Measurements from ENCODE around the gene RIT1.

RIT1 gene, protein sequence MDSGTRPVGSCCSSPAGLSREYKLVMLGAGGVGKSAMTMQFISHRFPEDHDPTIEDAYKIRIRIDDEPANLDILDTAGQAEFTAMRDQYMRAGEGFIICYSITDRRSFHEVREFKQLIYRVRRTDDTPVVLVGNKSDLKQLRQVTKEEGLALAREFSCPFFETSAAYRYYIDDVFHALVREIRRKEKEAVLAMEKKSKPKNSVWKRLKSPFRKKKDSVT
- total RNA-seq, result 34.7 to 47.4 reads per million in 2 experiments

DNA sequence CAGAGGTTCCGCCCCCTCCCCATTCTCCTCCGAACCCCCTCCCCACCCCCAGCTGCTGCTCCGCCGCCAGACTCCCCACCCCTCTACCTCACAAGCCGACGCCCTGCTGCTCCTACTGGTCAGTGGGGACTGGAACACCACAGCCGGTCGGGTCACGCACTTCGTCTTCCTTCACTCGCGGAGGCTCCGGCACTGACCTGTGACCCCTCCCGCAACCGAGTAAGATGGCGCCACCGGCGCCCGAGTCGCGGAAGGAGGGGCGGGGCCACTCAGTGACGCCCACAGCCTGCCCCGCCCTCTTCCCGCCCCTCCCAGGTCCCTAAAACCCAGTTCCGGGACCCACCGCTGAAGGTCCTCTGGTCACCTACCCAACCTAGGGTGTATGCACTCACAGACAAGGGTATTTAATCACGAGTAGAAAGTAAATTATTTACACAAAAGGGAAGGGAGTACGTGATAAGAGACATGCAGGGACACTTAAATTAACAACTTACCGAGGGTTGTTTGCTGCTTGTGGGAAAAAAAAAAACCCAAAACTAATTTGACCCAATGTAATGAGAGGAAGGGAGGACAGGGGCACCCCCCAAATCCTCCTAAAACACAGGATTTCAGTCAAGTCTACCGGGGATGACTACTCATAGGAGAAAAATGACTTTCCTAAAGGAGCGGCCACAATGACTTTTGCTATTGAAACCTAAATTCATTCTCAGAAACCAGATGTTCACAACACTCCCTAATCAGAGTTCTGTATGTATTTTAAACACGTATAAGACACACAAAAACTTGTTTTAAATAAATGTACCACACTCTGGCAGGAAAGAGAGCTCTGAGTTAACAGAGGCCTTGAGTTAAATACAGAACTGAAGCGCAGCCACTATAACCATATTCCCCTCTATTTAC, at the start of gene RIT1:
TSS of gene RIT1 (minus strand) at position 194 of the 900 bp plus-strand sequence. CDS start 588 bp downstream, outside the sequence.
- DNase-seq (ENCODE audit: low read depth), result peak; percentile 80

DNA sequence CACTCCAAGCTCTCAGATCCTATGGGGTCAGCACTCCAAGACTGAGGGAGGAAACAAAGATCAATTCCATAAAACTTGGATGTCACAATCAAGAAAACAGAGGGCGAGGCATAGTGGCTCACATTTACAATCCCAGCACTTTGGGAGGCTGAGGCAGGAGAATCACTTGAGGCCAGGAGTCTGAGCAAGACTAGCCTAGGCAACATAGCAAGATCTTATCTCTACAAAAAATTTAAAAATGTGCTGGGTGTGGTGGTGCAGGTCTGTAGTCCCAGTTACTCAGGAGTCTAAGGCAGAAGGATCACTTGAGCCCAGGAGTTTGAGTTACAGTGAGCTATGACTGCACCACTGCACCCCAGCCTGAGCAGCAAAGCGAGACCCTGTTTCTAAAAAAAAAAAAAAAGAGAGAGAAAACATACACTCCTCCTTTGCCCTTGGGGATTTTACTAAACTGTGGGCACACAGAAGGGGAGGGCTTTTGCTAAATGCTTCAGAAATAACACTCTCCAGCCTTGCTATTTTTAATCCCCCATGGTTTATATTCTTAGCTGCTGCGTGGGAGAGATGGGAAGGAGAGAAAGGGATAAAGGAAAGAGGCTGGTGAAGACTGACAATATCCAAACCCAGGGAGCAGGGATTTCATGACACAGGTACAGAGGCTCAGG, 49.1 kb upstream of the RIT1 start:
- no peak for DNase-seq (ENCODE audit: low read depth)

DNA sequence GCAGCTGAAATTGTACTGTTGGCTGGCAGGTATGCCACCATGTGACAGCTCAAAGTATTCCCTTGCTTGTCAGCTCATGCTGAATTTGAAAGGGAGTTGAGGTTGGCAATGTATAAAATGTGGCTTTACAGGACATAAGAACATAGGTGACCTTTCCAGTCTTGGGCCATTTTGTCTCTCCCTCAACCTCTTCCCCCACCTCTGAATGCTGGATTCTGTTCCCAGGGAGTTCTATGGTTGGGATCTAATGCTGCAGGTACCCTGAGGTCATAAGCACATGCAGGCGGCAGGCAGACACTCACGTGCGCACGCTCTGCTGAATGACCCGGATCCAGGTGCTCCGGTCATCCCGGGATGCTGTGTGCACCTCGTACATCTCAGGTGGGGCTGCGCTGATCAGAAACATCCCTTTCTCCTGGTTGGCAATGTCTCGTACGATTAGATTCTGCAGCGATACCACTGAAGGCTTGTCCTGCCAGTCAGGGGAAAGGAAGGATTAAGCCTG, 46.3 kb upstream of the RIT1 start:
- DNase-seq (ENCODE audit: low read depth), result no peak

DNA sequence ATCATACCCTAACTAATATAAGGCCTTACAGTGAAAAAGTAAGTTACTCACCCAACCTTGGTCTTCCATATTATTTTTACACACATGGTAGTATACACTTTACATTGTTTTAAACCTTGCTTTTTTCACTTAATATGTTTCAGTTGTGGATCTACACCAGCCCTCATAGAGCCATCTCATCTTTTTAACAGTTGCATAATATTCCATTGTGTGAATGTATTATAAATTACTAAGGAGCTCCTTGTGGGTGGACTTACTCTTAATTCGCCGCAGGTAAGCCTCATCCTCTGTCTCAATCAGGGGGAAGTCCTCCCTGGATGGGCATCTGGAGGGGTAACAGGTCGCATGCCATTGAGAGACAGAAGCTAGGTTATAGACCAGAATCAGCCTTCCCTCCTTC, 43.5 kb upstream of the RIT1 start:
- DNase-seq (ENCODE audit: low read depth), result no peak

DNA sequence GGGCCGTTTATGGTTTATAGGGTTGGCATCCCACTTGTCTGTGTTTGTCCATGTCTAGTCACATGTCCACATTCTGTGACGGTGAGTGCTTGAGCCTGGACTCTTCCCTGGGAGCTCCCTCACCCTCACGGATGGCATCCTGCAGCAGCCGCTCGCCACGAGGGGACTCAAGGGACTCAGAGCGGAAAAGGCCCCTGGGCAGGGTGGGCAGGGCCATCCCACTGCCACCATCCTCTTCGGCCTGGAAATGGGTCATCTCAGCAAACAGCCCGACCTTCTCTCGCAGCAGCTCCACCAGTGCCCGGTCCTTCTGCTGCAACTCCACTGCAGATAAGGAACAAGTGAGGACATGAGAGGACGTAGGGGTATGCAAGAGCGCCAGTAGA, 41.3 kb upstream of the RIT1 start:
- no peak for DNase-seq (ENCODE audit: low read depth)

DNA sequence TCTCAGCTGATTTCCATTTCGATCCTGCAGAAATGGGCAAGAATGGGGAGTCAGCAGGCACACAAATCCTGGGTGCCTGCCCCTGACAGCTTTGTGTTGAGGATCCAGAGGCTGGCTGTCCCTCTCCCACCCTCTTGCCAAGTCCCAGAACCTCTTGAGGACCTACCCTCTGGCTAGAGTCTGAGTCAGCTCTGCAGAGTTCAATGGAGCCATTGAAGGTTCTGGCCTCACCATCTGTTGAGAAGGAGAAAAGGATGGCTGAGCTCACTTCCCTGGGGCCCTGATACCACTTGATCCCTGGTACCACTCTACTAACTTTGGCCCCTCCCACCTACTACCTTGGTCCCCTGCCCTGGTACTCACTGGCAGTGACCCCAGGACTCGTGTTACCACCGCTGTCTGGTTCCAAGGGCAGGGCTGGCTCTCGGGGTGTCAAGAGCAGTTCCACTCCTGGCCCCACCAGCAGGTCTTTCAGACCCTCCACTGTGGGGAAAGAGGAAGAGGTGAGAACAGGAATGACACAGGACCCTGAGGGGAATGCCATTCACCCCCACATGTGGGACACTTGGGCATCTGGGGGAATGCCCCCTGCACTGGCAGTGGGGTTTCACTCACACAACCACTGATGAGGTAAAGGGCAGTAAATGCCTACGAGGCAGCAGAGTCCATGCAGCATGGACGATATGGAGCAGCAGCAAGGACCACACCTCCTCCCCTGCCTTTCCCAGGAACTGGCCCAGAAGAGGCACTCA, 40.8 kb upstream of the RIT1 start:
- DNase-seq (ENCODE audit: low read depth), result no peak

DNA sequence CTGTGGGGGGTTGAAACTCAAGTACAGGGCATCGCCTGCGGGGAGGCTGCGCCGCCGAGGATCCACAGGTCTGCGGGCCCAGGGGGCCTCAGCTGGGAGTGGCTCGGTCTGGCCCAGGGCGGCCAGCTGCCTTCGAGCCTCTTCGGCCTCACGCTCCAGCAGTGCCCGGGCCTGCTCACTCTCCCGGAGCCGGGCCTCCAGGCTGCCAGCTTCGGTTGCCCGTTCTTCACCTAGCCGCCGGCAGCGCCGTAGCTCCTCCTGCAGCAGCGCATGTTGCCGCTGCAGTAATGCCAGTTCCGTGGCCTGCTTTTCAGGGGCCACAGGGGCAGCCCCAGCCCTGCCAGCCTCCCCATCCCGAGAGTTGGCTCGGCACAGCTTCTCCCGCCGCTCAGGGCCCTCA, 39.7 kb upstream of the RIT1 start:
- DNase-seq (ENCODE audit: low read depth), result no peak

DNA sequence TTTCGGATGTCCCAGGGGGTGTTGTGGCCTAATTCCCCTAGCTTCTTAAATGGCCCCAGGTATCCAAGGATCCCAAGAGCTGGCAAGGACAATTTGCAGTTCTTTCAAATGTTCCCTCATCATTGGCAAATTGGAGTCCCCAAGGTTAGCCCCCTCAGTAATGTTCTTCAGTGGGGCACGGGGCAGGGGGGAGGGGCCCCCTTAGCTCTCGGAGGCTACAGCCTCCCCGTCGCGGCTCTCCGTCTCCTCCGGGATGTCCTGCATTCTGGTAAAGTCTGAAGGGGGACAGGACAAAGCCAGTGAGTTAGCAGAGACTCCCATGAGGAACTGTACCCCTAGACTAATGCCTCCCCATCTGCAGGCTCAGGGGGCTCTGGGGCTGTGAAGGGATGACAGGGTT, 36.6 kb upstream of the RIT1 start:
- DNase-seq (ENCODE audit: low read depth), result no peak

DNA sequence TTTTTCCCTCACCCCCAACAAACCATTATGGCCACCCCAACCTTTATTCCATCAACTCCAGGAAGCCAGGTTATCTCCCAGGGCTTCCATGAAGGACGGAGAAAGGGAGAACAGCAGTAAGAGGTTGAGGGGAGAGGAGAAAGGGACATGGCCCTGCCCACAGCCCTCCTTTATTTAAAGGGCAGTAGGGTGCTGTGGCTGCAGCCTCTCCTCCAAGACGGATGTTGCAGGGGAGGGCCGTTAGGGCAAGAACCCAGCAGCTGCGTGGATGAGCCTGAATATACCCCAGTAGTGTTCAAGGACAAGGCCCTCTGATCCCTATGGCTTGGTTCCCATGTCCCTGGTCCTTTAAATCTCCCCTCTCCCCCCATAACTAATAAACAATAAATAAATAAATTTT, 36.1 kb upstream of the RIT1 start:
- DNase-seq (ENCODE audit: low read depth), result no peak

DNA sequence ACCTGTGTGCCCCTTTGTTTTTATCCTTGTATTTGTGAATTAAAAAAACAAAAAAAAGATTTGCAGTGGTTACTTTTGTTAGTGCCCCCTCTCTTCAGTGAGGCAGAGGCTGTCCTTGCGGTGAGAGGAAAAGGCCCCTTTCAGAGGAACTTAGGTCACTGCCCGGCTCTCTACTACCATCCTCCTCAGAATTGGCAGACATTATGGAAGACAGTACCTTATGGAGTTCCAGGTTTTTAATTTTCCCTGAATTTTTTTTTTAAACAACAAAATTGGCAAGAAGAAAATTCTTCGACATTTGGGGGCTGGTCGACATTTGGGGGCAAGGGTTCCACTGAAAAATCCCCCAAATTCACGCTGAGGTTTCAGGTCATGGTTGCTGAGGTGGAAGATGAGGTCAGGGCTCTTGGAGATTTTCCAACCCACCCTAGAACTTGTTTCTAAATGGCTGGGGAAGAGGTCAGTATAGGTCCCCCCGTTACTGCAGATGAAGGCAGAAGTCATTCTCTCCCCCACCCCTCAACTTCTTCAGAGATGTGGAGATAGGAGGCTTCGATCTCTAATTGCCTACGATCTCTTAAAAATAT, 35.6 kb upstream of the RIT1 start:
- no peak for DNase-seq (ENCODE audit: low read depth)

DNA sequence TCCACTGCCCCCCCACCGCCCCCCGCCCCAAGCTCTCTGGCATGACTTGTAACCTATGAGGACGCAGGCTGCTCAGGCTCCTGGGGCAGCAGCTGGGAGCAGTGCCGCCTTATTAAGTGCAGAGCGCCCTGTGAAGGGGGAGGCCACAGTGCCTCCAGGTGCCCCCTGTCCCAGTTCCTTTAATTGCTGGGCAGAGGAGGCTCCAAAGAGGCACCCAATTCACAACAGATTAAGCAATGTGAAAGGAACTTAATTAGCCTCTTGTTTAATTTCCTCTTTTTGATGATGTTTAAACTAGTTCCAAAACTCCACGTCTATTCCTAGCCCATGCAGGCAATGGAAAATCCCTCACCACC, 33.3 kb upstream of the RIT1 start:
- no peak for DNase-seq (ENCODE audit: low read depth)

DNA sequence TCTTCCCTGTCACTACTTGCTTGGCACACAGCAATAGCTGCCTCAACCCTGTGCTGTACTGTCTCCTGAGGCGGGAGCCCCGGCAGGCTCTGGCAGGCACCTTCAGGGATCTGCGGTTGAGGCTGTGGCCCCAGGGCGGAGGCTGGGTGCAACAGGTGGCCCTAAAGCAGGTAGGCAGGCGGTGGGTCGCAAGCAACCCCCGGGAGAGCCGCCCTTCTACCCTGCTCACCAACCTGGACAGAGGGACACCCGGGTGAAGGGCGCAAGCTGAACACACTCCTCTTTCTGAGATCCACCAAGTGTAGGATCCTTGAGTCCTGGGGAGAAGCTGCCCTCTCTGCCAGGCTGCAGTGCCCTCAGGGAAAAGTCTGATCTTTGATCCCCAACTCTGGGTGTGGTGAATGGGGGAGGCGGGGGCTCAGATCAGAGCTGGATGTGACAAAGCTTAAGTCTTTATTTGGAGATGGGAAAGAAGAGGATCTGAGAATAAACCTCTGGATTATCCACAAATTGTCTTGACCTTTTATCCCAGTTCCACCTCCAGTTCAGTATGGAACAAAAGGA, 31.5 kb upstream of the RIT1 start:
- no peak for DNase-seq (ENCODE audit: low read depth)

DNA sequence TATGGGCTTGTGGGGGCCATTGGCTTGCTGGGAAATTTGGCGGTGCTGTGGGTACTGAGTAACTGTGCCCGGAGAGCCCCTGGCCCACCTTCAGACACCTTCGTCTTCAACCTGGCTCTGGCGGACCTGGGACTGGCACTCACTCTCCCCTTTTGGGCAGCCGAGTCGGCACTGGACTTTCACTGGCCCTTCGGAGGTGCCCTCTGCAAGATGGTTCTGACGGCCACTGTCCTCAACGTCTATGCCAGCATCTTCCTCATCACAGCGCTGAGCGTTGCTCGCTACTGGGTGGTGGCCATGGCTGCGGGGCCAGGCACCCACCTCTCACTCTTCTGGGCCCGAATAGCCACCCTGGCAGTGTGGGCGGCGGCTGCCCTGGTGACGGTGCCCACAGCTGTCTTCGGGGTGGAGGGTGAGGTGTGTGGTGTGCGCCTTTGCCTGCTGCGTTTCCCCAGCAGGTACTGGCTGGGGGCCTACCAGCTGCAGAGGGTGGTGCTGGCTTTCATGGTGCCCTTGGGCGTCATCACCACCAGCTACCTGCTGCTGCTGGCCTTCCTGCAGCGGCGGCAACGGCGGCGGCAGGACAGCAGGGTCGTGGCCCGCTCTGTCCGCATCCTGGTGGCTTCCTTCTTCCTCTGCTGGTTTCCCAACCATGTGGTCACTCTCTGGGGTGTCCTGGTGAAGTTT, 30.8 kb upstream of the RIT1 start:
- DNase-seq (ENCODE audit: low read depth), result no peak

DNA sequence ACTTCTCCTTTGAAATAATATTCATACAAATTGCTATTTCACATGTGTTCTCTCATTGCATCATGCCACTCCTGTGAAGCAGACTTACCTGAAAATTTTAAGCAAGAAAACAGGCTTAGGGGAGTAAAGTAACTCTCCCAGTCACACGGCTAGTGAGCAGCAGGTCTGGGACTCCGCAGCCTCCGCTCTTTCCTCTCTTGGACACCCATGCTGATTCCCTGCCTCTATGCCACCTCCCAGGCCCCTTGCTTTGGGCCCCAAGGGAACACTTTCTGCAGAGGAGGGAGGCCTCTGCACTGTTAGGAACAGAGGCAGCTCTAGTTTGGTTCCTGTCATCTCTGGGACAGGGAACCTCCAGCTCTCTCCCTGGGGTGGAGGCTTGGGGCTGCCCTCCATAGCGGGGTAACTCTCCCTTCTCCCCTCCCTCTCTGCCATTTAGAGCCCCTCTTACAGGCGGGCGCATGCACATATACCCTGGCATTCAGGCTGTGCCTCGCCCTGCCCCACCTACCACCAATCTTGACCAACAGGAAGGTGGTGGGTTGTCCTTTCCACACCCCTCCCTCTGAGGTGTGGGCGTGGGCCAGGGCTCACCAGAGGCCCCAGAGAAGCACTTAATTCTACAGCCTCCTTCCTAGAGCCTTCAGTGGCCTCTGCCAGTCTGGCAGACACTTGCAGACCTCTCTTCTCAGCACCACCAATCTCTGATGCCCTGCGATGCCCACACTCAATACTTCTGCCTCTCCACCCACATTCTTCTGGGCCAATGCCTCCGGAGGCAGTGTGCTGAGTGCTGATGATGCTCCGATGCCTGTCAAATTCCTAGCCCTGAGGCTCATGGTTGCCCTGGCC, 30.1 kb upstream of the RIT1 start, which contains the start of gene RXFP4:
TSS of gene RXFP4 (plus strand) at position 646 of the 852 bp plus-strand sequence. CDS start at position 718, 72 bp downstream.
- no peak for DNase-seq (ENCODE audit: low read depth)

DNA sequence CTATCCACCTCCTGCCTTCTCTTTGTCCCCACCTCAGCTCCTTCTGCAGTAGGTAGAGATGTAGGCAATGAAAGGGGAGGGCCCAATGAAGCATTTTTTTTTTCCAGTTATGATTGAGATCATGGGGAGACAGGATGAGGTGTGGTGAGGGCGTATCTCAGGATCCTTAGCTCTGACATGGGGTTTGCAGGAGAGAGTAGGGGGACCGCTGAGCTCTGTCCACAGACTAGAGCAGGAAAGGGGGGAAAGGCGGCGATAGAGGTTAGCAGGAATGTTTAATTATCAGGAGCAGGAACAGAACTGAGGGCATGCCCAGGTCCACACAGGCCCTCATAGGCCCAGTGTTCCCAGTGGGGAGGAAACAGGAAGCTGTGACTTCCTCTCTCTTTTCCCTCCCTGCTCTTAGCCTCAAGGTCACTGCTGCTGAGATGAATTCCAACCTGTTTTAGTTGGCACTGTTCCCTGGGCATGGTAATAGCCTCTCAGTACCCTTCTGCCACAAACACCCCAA, 29.4 kb upstream of the RIT1 start:
- no peak for DNase-seq (ENCODE audit: low read depth)

DNA sequence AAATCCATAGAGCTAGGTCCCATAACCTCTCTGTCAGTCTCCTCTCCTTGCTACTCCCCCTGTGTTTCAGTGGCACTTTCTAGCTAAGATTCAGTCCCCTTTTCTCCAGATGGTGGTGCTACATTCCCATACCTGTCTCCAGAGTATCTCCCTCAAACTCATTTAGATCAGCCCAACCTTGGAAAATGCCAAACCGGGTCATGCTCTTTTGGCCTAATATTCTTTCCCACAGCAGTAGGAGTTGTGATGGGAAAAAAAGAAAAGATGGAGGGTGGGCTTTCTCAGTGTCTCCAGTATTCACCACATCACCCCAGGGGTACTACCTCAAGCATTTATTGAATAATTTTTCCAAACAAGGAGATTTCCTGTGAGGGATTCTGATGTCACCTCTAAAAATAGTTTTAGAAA, 27.1 kb upstream of the RIT1 start:
- no peak for DNase-seq (ENCODE audit: low read depth)

DNA sequence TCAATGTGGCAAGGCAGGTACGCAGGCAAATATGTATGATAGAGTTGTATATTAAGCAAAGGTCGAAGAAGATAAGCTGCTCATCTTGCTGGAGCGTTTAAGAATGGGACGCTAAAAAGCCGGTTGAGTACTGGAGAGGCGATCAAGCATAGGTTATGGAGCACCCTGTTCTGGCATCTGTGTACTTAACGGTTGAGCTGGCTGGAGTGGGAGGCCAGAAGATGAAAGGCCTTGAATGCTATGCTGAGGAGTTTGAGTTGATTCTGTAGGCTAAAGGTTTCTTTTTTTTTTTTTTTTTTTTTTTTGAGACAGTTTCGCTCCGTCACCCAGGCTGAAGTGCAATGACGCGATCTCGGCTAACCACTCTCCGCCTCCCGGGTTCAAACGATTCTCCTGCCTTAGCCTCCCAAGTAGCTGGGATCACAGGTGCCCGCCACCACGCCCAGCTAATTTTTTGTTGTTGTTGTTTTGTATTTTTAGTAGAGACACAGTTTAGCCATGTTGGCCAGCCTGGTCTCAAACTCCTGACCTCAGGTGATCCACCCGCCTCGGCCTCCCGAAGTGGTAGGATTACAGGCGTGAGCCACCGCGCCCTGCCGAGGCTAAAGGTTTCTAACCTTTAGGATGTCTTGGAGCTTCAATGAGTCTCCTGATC, 23.9 kb upstream of the RIT1 start:
- no peak for DNase-seq (ENCODE audit: low read depth)

DNA sequence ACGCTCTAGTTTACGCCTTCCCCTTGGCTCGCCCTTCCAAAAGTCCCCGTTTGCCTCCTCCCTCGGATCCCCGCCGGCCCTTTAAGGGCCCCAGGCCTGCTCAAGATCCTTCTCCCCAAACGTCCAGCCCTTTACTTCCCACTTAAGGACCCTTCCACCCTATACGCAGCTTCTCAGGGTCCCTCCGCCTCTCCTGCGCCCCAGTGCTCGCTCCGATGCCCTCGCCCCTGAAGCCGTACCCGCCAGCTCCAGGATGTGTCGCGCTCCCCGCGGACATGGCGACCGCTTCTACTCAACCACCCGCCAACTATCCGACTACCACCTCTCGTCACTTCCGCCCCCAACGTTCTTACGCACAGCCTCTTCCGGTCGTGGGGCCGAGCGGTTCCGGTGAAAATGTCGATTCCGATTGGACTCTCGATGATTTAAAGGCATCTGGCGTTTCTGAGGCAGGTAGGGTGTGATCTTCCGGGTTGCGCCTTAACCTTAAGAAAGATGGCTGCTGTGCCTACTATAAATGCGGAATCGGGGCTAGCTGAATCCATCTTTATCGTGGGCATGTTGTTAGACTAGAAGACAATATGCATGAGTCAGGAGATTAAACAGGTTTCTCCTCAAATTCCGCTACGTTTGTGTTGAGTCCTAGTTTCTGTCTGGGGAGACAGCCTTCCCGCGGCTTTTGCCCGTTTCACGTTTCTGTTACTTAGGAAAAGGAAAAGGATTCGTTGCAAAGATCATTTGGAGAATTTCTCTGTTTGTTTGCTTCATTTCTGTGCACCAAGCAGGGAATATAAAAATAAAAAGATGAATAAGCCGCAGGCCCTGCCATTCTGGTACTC, 23.2 kb upstream of the RIT1 start, which contains the start of gene KHDC4:
TSS of gene KHDC4 (minus strand) at position 317 of the 839 bp plus-strand sequence. CDS start at position 277, 40 bp downstream.
- DNase-seq (ENCODE audit: low read depth), result peak; percentile 93

Data from T follicular helper cell (primary cell).